ENCODE results near the gene ZBTB7C.

- no peak for TF ChIP-seq CTCF (conservative IDR thresholded peaks at IDR 0.05; ENCODE audit: low read depth, low read length)
- TF ChIP-seq EZH2 (IDR thresholded peaks at IDR 0.05; ENCODE audit: borderline replicate concordance, low read depth, low read length, poor library complexity, severe bottlenecking) = no peak
Observed at GRCh38 chr18:48068916-48069445, 340.2 kb downstream of the ZBTB7C start.
